ENCODE data around the gene PRODH2. TPM values are rescaled to one million over a fixed set of nuclear protein-coding genes. Genes with fewer than 3 reads are reported as not detected.
A peak's percentile ranks its signal among the peaks of the same experiment; 100 is the strongest.

The PRODH2 gene
- total RNA-seq, 3 donors from 2014 or later, result not detected

GRCh38 chr19:35764432-35765315, 48.0 kb downstream of the PRODH2 start:
- intact Hi-C loops (cut with DNase I, micrococcal nuclease), result no loop called here
- TF ChIP-seq CTCF (IDR thresholded peaks at IDR 0.05), result no peak
- Histone ChIP-seq H3K9me3 (no peaks in the 10 kb centered on the region), H3K4me1 (ENCODE audit: low read depth) (no peaks in the 10 kb centered on the region), H3K4me3 (no peak overlapping the region), H3K36me3 (ENCODE audit: low read depth) (no peaks in the 10 kb centered on the region)
- ATAC-seq (no peak), DNase-seq (no peak)

GRCh38 chr19:35760711-35761349, 51.8 kb downstream of the PRODH2 start:
- no peak for ATAC-seq
- no peak for TF ChIP-seq CTCF (IDR thresholded peaks at IDR 0.05)
- DNase-seq, result no peak
- Histone ChIP-seq H3K9me3 (no peaks in the 10 kb centered on the region), H3K4me3 (no peak overlapping the region), H3K4me1 (ENCODE audit: low read depth) (peaks cover 25% of the 10 kb centered on the region), H3K36me3 (ENCODE audit: low read depth) (no peaks in the 10 kb centered on the region)
- intact Hi-C loops (cut with DNase I, micrococcal nuclease), result no loop called here

- DNase-seq (no peak), ATAC-seq (no peak)
- H3K9me3 ChIP-seq, result no peaks in the 10 kb centered on the region
- no peak overlapping the region for H3K4me3 ChIP-seq
- no peak for TF ChIP-seq CTCF (IDR thresholded peaks at IDR 0.05)
- H3K36me3 ChIP-seq (ENCODE audit: low read depth), result no peaks in the 10 kb centered on the region
- H3K4me1 ChIP-seq (ENCODE audit: low read depth), result peaks cover 32% of the 10 kb centered on the region
- intact Hi-C loops (cut with DNase I, micrococcal nuclease), result no loop called here
Observed at GRCh38 chr19:35759697-35760096, 52.9 kb downstream of the PRODH2 start.

GRCh38 chr19:35757749-35758608, 54.7 kb downstream of the PRODH2 start, which contains the start of gene PROSER3:
Gene PROSER3 (plus strand): TSS chr19:35758176. CDS start chr19:35758216, 40 bp downstream.
- peaks cover 32% of the 10 kb centered on the region for H3K4me1 ChIP-seq (ENCODE audit: low read depth)
- peak within 1 kb of the TSS; percentile 80 for H3K4me3 ChIP-seq
- H3K36me3 ChIP-seq (ENCODE audit: low read depth), result peaks cover under 1% of the 10 kb centered on the region
- no peaks in the 10 kb centered on the region for H3K9me3 ChIP-seq
- TF ChIP-seq CTCF (IDR thresholded peaks at IDR 0.05), result no peak
- intact Hi-C loops (cut with DNase I, micrococcal nuclease), result no loop called here
- ATAC-seq (peak; percentile 95), DNase-seq (peak; percentile 98 to 99 (median 99))

- Histone ChIP-seq H3K4me3 (no peak overlapping the region), H3K36me3 (ENCODE audit: low read depth) (peaks cover 7% of the 10 kb centered on the region), H3K4me1 (ENCODE audit: low read depth) (peaks cover 32% of the 10 kb centered on the region), H3K9me3 (no peaks in the 10 kb centered on the region)
- ATAC-seq (peak; percentile 16), DNase-seq (peak; percentile 54 to 86 (median 74))
- no peak for TF ChIP-seq CTCF (IDR thresholded peaks at IDR 0.05)
- intact Hi-C loops (cut with DNase I, micrococcal nuclease), result no loop called here
Observed at GRCh38 chr19:35757231-35757748, 55.4 kb downstream of the PRODH2 start.
